GM12864 (cell line): Measurements from ENCODE around the gene UNC5C.

Source experiments
- DNase-seq: peaks from one replicate; pipeline ENCODE4 v3.0.0-alpha.2; 2011; ENCODE audit warnings: low read depth
- H3K4me3 ChIP-seq: 2 replicates; pipeline ENCODE4 v1.5.1; 2011; ENCODE audit warnings: mild to moderate bottlenecking, low read depth, low read length, control low read depth
- CTCF ChIP-seq: IDR thresholded peaks from 2 replicates; pipeline ENCODE4 v1.5.1; 2011; ENCODE audit warnings: low read depth, mild to moderate bottlenecking, moderate library complexity, low read length, control low read depth, inconsistent platforms; ENCODE audit errors: missing control alignments

Gene UNC5C

GRCh38 chr4:95511477-95511876 lies 37.3 kb downstream of the UNC5C start:
- TF ChIP-seq CTCF = no peak
- H3K4me3 ChIP-seq = no peak overlapping the region
- DNase-seq = no peak

- no peak for DNase-seq
- no peak overlapping the region for H3K4me3 ChIP-seq
- no peak for TF ChIP-seq CTCF
Measured at GRCh38 chr4:95510877-95511276, 37.9 kb downstream of the UNC5C start.

- no peak overlapping the region for H3K4me3 ChIP-seq
- peak; percentile 17 for TF ChIP-seq CTCF
- no peak for DNase-seq
Measured at GRCh38 chr4:95510145-95510544, 38.6 kb downstream of the UNC5C start.

- H3K4me3 ChIP-seq = no peak overlapping the region
- no peak for TF ChIP-seq CTCF
- no peak for DNase-seq
Measured at GRCh38 chr4:95508421-95508820, 40.4 kb downstream of the UNC5C start.

GRCh38 chr4:95507561-95507960 lies 41.2 kb downstream of the UNC5C start:
- no peak for TF ChIP-seq CTCF
- H3K4me3 ChIP-seq = no peak overlapping the region

GRCh38 chr4:95507147-95507546 lies 41.6 kb downstream of the UNC5C start:
- no peak for DNase-seq
- H3K4me3 ChIP-seq = no peak overlapping the region
- no peak for TF ChIP-seq CTCF

More at GRCh38 chr4:95507561-95507960, 41.2 kb downstream of the UNC5C start:
- DNase-seq = no peak

GRCh38 chr4:95506264-95506663 lies 42.5 kb downstream of the UNC5C start:
- TF ChIP-seq CTCF = no peak
- DNase-seq = no peak
- no peak overlapping the region for H3K4me3 ChIP-seq
